GM18858 (cell line): ENCODE results near the gene ASTN2.
"Not testable (repeated sequence)": the region's sequence is repeated elsewhere in the genome, so short reads cannot be mapped to it uniquely, and the experiment has no call there.

Experiments
- ATAC-seq: cut with Tn5 transposase; IDR thresholded peaks from one replicate; pipeline ENCODE4 v1.9.1; 2021; ENCODE audit not compliant: unreplicated experiment

The ASTN2 gene

DNA sequence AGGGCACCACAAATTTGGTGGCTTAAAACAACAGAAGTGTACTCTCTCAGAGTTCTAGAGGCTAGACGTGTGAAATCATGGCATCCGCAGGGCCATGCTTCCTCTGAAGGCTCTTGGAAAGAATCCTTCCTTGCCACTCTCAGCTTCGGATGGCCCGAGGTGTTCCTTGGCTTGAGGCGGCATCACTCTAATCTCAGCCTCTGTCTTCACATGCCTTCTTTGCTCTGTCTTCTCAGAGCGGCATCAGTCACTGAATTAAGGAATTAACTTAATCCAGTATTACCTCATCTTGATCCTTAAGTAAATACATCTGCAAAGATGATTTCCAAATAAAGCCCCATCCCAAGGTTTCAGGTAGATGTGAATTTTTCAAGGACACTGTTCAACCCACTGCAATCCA is 938.9 kb downstream of the ASTN2 start:
- no peak for ATAC-seq

DNA sequence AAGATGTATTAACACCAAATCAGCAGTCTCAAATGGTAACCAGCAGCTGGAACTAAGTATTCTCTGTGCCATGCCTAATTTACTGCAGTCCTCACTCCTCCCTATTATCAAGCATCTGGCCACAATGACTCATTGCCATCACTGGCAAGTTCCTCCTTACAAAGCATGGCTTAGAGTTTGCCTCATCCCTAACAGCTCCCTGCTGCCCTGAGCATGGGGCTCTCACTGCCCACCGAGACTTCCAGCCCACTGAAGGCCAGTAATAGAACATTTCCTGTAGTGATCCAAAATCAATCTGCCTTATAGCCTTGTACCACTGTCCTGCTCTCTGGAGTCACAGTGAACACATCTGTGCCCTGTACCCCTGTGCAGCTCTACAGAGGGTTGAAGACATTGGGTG is 939.7 kb downstream of the ASTN2 start:
- ATAC-seq, result no peak

DNA sequence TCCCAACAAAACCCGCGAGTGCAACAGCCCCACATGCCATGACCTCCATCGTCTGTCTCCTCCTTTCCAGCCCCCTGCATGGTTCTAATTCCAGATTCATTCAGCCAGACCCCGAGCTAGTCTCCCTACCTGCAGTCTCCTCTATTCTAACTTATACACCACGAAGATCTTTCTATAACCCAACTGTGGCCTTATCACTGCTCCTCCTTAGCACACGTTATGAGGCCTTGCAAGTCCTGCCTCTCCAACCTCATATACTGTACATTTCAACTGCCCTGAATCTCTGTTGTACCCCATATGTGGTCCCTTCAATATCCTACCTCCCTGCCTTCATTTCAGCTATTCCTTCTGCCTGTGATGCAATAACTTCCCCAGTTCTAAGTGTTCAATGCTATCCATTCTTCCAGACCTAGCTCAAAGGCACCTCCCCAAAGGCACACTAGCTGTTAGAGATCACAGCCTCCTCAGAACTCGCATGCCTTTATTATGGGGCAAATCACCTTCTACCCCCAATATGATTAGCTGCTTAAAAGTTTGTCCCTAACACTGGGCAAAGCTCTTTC is 942.8 kb downstream of the ASTN2 start:
- no peak for ATAC-seq

DNA sequence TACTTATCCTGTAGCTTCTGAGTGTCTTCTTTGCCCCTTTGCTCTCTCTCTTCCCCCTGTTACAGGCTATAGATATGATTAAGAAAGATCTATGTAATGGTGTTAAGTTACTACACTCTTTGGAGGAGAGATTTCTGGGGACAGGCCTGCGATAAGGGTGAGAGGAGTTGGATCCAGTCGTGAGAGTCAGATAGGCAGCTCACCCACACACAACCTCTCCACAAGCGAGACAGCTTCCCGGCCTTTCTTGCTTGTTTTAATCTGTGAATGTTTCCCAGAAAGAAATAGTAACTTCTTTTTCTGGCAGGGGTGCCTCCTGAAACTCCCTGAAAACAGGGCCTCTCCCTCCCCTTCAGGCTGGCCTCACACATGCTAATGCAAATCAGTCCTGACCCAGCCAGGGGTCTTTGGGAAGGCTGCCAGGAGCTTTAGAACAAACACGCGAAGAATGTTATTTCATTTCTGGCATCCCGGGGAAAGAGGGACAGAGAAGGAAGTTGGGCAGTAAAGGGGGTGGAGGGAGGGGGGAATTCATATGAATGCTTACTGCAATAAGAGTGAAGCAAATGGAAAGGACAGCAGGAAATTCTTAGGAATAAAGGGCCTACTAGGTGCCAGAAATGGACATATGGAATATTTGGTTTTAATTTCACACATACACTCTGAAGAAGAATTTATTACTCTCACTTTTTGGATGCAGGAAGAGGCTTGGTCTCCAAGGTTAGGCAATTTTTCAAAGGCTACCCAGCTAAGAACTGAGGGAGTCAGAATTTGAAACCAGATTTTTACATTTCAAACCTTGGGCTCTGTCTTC is 943.6 kb downstream of the ASTN2 start:
- ATAC-seq, result no peak

DNA sequence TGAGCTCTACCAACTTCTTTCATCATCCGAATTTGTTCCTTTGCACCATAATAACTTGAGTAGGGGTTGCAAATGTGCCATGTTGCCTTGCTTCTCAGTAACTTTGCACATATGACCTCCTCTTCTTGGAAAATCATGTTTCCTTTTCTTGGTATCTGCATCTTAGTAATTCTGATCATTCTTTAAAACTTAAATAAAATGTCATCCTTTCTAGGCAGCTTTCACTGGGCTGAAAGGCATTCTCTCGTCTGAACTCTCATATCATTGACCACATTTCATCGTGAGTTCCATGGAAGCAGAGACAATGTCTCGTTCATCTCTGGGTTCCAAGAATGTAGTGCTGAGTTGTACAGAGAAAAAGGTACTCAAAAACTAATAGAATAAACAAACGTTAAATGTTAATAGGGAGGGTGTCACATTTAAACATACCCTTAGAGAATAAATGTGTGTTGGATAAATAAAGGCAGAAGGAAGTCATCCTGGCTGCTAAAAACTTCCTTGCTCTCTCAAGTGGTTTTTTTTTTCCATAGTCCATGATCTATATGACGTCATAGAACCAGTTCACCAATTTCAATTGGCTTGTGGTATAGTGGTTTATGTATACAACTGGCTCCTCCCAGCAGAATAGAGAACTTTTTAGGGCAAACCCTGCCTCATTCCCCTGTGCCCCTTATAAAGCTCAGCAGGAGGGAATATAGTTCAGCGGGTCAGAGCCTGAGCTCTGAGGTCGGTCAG is 945.9 kb downstream of the ASTN2 start:
- ATAC-seq, result no peak

DNA sequence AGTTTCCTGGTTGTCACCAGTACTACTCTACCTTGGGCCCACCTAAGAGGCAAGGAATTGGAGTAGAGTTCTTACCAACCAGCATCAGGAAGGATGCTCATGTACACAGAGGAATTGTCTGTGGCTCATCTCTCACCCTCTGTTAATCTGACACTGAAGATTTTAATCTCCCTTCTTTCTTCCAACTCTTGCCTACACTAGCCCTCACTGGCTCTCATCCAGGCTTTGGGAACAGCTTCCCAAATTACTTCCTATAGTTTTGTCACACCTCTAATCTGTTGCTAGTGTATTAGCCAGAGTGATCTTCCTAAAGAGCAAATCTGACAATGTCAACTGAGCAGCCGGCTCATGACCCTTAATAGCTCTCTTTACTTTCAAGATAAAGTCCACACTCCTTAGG is 946.5 kb downstream of the ASTN2 start:
- no peak for ATAC-seq

DNA sequence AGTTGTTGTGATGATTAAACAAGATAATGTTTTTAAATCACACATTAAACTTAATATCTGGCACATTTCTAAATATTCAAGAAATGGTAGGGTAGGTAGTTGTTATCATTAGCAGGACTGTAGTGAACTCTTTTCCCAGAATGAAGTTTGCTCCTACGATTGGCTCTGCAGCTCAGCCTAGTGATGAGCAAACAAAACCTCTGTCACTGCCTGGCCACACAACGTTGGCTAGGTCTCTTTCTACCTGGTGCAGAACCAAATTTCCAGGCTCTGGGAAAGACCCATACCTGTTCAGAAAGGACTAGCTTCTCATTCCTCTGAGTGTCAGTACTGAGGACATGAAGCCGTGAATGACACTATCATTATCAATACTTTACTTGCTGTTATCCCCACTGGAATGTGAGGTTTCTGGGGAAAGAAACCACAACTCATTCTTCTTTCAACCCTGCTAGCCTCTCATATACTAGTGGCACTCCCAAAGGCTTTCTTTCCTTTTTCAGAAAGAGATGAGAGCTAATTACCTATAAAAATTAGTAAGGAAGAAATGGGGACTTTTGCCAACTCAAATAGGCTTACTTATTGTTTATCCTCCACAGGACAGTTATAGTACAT is 947.0 kb downstream of the ASTN2 start:
- no peak for ATAC-seq

DNA sequence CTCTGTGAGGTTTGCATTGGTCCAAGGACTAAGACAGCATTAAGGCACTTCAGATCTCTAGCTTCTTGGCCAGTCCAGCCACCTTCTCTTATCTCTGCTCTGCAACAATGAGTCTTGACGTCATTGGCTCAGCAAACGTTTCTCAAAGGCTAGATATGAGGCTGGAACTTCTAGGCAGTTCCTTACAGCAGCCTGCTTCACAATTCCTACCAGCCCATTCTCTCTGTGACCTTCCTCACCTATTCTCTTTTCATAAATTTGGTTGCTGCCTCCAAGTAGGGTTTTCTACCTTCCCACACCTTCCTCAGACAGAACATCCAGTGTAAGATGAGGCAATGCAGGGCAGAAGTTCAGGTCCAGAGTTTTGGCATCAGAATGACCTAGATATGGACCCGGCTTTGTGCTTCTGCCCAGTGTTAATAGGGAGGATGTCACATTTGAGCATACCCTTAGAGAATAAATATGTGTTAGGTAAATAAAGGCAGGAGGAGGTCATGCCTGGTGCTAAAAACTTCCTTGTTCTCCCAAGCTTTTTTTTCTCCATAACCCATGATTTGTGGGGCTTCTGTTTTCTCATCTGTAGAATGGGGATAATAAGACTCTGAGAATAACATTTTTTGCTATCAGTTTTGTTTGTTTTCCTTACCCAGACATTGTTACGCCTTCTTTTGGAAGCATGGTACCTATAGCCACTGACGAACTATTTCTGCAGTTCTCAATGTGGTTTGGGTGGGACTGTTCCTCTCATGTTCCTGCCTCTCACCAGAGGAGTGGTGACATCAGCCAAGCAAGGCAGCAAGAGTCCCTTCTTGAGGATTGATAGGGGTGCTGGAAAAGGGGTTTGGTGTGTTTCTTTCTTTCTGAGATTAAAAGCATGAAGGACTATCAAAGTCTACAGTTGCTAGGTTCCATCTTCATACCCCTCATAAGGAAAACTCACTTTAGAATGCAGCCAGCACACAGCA is 948.3 kb downstream of the ASTN2 start:
- no peak for ATAC-seq

DNA sequence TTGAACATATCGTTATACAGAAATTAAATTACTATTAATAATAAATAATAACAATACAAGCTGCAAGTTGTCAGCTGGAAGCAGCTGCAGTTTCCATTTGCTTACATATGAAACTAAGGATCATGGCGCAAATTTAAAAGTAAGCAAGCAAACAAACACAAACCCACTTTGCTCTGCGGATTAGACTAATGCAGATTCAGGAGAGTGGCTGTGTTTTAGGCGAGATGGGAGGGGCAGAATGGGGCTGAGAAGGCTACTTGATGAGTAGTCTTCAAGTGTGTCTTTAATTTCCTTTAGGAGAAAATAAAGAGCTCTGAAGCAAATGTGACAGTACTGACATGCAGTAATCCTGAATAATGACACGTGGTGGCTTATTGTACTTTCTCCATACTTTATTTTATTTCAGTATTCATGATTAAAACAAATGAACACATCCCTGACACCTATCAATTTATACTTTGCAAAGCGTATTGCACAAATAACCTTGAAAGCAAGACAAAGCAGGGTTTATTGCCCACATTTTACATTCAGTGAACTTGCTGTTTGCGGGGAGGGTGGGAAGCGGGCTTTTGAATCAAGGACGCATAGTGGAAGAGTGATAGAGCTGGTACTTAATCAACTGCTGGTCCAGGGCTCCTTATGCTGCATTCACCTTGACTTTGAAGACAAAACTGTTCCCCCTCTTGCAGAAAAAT is 949.1 kb downstream of the ASTN2 start:
- no peak for ATAC-seq

DNA sequence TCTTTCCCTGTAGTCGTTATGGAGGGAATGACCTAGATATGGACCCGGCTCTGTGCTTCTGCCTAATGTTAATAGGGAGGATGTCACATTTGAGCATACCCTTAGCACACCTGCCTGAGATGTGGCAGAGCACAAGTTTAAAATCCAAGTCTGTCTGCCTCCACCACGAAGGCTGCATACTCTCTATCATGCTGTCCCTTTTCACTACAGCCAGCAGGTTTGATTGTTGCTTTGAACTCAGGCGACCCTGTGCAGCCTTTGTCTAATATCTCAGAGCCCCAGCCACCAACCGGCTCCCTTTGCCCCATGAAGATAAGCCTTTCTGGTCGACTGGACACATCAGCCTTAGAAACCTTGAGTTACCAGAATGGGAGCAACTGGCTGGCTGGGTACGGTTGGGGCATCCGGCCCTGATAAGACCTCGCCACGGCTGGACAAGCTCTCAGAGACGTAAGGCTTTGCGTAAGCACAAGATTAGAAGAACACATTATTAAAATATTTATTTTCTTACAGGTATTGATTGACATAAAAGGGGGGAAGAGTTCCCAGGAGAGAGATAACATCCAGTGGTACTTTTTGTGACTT is 949.8 kb downstream of the ASTN2 start:
- ATAC-seq, result no peak

DNA sequence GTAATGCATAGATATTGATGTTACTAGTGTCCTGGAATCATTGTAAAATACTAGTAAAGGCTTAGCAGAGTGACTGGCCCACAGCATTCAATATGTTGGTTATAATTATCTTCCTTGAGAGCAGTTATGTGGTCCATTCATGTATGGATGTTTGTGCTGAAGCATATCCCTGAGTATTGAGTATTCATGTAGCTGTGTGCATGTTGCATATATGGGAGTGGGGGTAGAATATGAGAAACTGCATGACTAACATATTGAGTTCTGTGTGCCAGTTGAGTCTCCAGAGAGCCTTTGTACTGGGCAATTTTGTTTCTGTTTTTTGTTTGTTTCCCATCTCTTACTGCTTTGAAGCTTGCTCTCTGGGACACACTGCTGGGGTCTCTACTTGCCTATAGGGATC is 950.4 kb downstream of the ASTN2 start:
- no peak for ATAC-seq

DNA sequence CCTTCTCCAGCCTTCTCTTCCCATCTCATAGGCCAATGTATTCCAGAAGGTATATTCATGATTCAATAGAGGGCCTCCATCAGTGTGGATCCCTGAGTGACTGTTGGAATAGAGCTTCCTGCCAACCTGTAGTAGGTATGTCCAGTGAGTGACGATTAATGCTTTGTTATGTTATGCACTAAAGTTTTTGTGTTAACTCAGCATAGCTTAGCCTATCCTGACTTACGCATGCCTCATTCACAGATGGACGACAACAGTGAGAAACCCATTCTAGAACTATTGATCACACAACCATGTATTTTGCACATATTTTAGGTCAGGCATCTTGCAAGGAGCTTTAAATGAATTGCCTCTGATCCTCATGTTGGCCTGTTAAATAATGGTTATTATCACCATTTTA is 953.2 kb downstream of the ASTN2 start:
- no peak for ATAC-seq

DNA sequence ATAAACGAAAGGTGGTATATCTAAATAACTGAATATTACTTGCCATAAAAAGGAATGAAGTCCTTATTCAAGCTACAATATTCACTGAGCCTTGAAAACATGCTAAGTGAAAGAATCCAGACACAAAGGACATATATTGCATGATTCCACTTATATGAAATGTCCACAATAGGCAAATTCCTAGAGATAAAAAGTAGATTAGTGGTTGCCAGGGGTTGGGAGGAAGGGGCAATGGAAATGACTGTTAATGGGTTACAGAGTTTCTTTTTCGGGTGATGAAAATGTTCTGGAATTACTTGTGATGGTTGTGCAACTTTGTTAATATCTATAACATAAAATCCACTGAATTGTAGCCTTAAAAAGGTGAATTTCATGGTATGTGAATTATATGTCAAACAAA is 954.8 kb downstream of the ASTN2 start:
- no peak for ATAC-seq

DNA sequence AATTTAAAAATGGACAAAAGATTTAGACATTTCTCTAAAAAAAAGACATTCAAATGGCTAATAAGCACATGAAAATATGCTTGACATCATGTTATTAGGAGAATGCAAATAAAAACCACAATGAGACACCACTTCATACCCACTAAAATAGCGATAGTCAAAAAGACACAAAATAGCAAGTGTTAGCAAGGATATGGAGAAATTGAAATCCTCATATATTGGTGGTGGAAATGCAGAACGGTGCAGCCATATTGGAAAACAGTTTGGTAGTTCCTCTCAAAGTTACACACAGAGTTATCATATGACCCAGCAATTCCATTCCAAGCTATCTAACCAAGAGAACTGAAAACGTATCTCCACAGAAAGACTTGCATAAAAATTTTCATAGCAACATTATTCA is 955.3 kb downstream of the ASTN2 start:
- no peak for ATAC-seq

DNA sequence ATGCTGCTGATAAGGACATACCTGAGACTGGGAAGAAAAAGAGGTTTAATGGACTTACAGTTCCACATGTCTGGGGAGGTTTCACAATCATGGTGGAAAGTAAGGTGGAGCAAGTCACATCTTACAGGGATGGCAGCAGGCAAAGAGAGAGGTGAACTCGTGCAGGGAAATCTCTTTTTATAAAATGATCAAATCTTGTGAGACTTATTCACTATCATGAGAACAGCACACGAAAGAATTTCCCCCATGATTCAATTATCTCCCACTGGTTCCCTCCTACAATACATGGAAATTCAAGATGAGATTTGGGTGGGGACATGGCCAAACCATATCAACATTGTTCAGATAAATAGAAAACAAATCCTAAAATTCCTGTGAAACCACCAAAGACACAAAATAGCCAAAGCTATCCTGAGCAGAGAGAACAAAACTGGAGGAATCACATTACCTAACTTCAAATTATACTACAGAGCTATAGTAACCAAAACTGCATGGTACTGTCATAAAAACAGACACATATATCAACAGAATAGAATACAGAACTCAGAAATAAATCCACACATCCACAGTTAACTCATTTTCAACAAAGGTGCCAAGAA is 958.3 kb downstream of the ASTN2 start:
- ATAC-seq, result no peak

DNA sequence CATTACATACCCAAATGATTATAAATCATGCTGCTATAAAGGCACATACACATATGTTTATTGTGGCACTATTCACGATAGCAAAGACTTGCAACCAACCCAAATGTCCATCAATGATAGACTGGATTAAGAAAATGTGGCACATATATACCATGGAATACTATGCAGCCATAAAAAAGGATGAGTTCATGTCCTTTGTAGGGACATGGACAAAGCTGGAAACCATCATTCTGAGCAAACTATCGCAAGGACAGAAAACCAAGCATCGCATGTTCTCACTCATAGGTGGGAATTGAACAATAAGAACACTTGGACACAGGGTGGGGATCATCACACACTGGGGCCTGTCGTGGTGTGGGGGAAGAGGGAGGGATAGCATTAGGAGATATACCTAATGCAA is 960.3 kb downstream of the ASTN2 start:
- ATAC-seq, result not testable (repeated sequence)

DNA sequence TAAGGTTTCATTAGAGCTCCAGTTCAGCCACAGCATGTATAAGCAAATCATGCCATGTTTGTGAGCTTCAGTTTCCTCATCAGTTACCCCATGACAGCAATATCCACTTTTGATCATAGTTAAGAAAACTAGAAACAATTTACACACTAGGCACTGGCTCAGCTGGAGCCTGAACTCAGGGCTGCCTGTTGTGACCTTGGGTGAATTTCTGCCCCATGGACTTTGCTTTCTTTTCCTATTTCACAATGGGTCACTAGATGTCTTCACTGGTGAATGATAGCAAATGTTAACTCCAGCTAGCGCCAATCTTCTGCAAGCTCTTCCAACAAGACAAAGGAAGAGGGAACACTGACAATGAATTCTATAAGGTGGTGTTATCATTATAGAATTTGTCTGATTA is 961.1 kb downstream of the ASTN2 start:
- no peak for ATAC-seq

DNA sequence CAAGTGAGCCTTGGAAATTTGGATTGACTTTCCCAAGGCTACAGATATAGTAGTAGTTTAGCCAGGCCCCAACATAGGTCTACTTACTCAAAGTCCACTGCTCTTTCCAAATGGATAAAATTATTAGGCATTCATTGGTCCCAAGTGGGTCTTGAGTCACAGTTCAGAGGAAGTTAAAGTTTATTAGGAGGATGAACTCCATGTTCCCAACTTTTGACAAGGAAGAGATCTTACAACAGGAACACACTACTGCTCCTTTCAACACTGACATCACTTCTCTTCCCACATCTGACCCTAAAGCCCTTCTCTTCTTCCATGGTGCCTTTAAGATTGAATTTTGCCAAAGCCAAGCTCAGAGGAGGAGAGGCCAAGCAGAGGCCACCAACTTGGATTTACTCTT is 962.2 kb downstream of the ASTN2 start:
- ATAC-seq, result no peak

DNA sequence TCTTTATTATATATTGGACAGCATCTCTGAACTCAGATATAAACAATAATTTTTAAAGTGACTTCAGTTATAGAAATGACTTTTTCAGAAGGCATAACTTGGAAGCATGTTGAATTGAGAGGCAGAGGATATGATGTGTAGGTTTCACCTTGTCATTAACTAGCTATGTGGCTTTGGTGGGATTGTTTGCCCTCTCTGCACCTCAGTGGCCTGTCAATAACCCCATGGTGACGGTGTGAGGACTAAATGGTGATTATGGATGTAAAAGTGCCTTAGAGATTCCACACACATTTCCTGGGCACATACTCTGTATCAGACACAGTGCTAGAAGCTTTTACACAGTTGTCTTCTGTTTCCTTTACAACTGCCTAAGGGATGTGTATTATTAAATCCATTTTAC is 962.6 kb downstream of the ASTN2 start:
- no peak for ATAC-seq
